K562 (cell line): ENCODE data around the gene PHF20. TPM values are rescaled to one million over a fixed set of nuclear protein-coding genes. Genes with fewer than 3 reads are reported as not detected.

Experiments used
- ATAC-seq: fragments of 200-7000 bp; cut with Tn5 transposase; 3 replicates; pipeline ENCODE4 v1.9.1; 2020; ENCODE audit warnings: moderate library complexity
- BruUV-seq: library from RNA; stranded (reverse); fragments of 400-500 nt; replicated peaks from 2 replicates; lab custom pipeline; 2021; lab: Mats Ljungman, UMichigan
- CTCF ChIA-PET: fragments of 300-600 bp; formaldehyde crosslinking; extraction: SDS; loops from one replicate; lab custom pipeline; 2021; ENCODE audit warnings: low intra/inter-chr PET ratio; lab: Yijun Ruan, JAX
- POLR2A ChIA-PET: fragments of 300-600, 350-650 bp; sonication (Branson Sonifier 250); formaldehyde crosslinking; extraction: SDS; loops from one replicate; lab custom pipeline; 2021; ENCODE audit warnings: antibody characterized with exemption, inconsistent platforms; lab: Yijun Ruan, JAX
- DNase-seq, 4 experiments: peaks; one replicate each; pipeline versions ENCODE4 v3.0.0 to v3.0.0-alpha.2; 2011 to 2018; ENCODE audit warnings: low spot score in 3 of 4, mixed read lengths in 3 of 4; ENCODE audit errors: extremely low read depth in 1 of 4
- FAIRE-seq: peaks from 2 replicates; lab custom pipeline; 2011; peaks lifted over from hg19 to GRCh38; lab: Jason Lieb, UNC
- H2AFZ ChIP-seq: 2 replicates; pipeline ENCODE4 v1.6.0; 2011; ENCODE audit warnings: low read depth, low read length, control low read depth, inconsistent platforms
- H3K27ac ChIP-seq: fragments of 200-600 bp; 3 replicates; pipeline ENCODE4 v1.8.0; 2011; ENCODE audit warnings: low read depth, mild to moderate bottlenecking, control low read depth, inconsistent platforms, low read length, moderate library complexity, mixed read lengths; ENCODE audit errors: extremely low read depth
- H3K27me3 ChIP-seq, 2 experiments: fragments of 300-600 bp in 1 of 2; 2 replicates in 1 of 2; 3 replicates in 1 of 2; pipeline versions ENCODE4 v1.6.0 to v1.8.0; 2011; ENCODE audit warnings: inconsistent platforms in 2 of 2, low read length in 2 of 2, mild to moderate bottlenecking in 1 of 2, mixed read lengths in 1 of 2, moderate library complexity in 1 of 2; ENCODE audit not compliant: control insufficient read depth in 2 of 2, insufficient read depth in 2 of 2
- H3K36me3 ChIP-seq: fragments of 300-600 bp; 3 replicates; pipeline ENCODE4 v1.8.0; 2011; ENCODE audit warnings: mild to moderate bottlenecking, low read length, inconsistent platforms; ENCODE audit not compliant: control insufficient read depth, insufficient read depth
- H3K4me1 ChIP-seq, 2 experiments: fragments of 200-600 bp in 1 of 2; replicated peaks in 1 of 2; 2 replicates in 1 of 2; 3 replicates in 1 of 2; pipeline versions ENCODE4 v1.5.1 to v1.8.0; 2011; ENCODE audit warnings: inconsistent platforms in 2 of 2, low read length in 2 of 2, mild to moderate bottlenecking in 1 of 2, mixed read lengths in 1 of 2, moderate library complexity in 1 of 2; ENCODE audit not compliant: control insufficient read depth in 2 of 2, insufficient read depth in 2 of 2
- H3K4me2 ChIP-seq: 2 replicates; pipeline ENCODE4 v1.6.1; 2011; ENCODE audit warnings: low read length, control low read depth, inconsistent platforms, mixed read lengths; ENCODE audit not compliant: insufficient read depth
- H3K4me3 ChIP-seq: fragments of 200-600 bp; sonication (generic), shearing (Covaris generic); 2 replicates; pipeline ENCODE4 v1.5.1; 2016; ENCODE audit warnings: control low read depth, inconsistent platforms
- H3K79me2 ChIP-seq: fragments of 200-600 bp; 3 replicates; pipeline ENCODE4 v1.8.0; 2011; ENCODE audit warnings: low read length, inconsistent platforms; ENCODE audit not compliant: control insufficient read depth, insufficient read depth
- H3K9ac ChIP-seq, 2 experiments: 2 replicates each; pipeline versions ENCODE4 v1.6.0 to v1.6.1; 2011; ENCODE audit warnings: low read depth in 2 of 2, low read length in 2 of 2, control low read depth in 1 of 2, inconsistent platforms in 1 of 2, mild to moderate bottlenecking in 1 of 2, mixed read lengths in 1 of 2; ENCODE audit not compliant: insufficient read depth in 1 of 2
- H3K9me1 ChIP-seq: one replicate; pipeline ENCODE4 v1.6.0; 2011; ENCODE audit warnings: inconsistent platforms, mild to moderate bottlenecking, low read length, moderate library complexity; ENCODE audit not compliant: control insufficient read depth, insufficient read depth
- H3K9me3 ChIP-seq: replicated peaks from 2 replicates; pipeline ENCODE4 v1.5.1; 2011; ENCODE audit warnings: low read depth, low read length, inconsistent platforms; ENCODE audit not compliant: control insufficient read depth, insufficient read depth
- H4K20me1 ChIP-seq: replicated peaks from 2 replicates; pipeline ENCODE4 v1.6.1; 2011; ENCODE audit warnings: low read length, inconsistent platforms, mixed read lengths; ENCODE audit not compliant: control insufficient read depth, insufficient read depth
- CEBPG ChIP-seq, 3 experiments: fragments of 200-800 bp in 1 of 3; sonication (Bioruptor generic) in 1 of 3; sonication (generic) in 1 of 3; formaldehyde crosslinking in 1 of 3; IDR thresholded peaks in 2 of 3; conservative IDR thresholded peaks in 1 of 3; 2 replicates each; pipeline versions ENCODE4 v1.6.1 to v1.8.0; 2016 to 2022; ENCODE audit warnings: missing compliant biosample characterization in 2 of 3, missing genetic modification characterization in 2 of 3, mild to moderate bottlenecking in 1 of 3, missing genetic modification reagents in 1 of 3
- CXXC5 ChIP-seq: fragments of 250-450 bp; sonication (Bioruptor Pico); IDR thresholded peaks from 2 replicates; pipeline ENCODE4 v1.8.0; 2022; ENCODE audit warnings: inconsistent platforms, mild to moderate bottlenecking, moderate library complexity
- LEF1 ChIP-seq: fragments of 450-650 bp; IDR thresholded peaks from 2 replicates; pipeline ENCODE4 v1.6.1; 2016; ENCODE audit warnings: mild to moderate bottlenecking
- MECOM ChIP-seq: fragments of 250-450 bp; sonication (Bioruptor Pico); IDR thresholded peaks from 2 replicates; pipeline ENCODE4 v1.8.0; 2022; ENCODE audit warnings: inconsistent platforms
- NFIC ChIP-seq: fragments of 450-650 bp; IDR thresholded peaks from 2 replicates; pipeline ENCODE4 v1.6.1; 2017; ENCODE audit warnings: mild to moderate bottlenecking, inconsistent platforms
- RAD51 ChIP-seq: fragments of 450-650 bp; IDR thresholded peaks from 2 replicates; pipeline ENCODE4 v1.7.1; 2016; ENCODE audit warnings: low read depth, mild to moderate bottlenecking, borderline replicate concordance
- RCOR1 ChIP-seq, 2 experiments: IDR thresholded peaks; 2 replicates each; pipeline ENCODE4 v1.6.1; 2012; ENCODE audit warnings: low read depth in 2 of 2, low read length in 2 of 2, borderline replicate concordance in 1 of 2, improper control_type of control experiment in 1 of 2
- SREBF2 ChIP-seq: sonication (generic); formaldehyde crosslinking; IDR thresholded peaks from 2 replicates; pipeline ENCODE4 v1.4.0; 2020; ENCODE audit warnings: mild to moderate bottlenecking, missing genetic modification reagents
- TCF3 ChIP-seq: sonication (generic); formaldehyde crosslinking; IDR thresholded peaks from 2 replicates; pipeline ENCODE4 v1.4.0; 2020; ENCODE audit warnings: mild to moderate bottlenecking, missing genetic modification reagents
- ZNF436 ChIP-seq: fragments of 250-450, 450-650 bp; sonication (Bioruptor Pico); formaldehyde crosslinking; IDR thresholded peaks from 2 replicates; pipeline ENCODE4 v1.7.0; 2020; ENCODE audit warnings: mild to moderate bottlenecking
- WGBS: fragments of 100-300 bp; shearing (Covaris generic); methylation state at CpG from one replicate; pipeline ENCODE4 v1.1.6; 2016; ENCODE audit warnings: low coverage, mixed read lengths; ENCODE audit not compliant: insufficient coverage; ENCODE audit errors: missing lambda C conversion rate; 5-methylcytosine and 5-hydroxymethylcytosine counted together
- in situ Hi-C: fragments of 300-500 bp; cut with MboI; formaldehyde crosslinking; loops from 4 replicates; pipeline ENCODE4 v1.15.0; 2018; ENCODE audit warnings: inconsistent platforms, mixed read lengths
- intact Hi-C: fragments of 100-400 bp; cut with micrococcal nuclease; formaldehyde crosslinking; loops from 2 replicates; pipeline ENCODE4 v1.14.2; 2022
- polyA plus RNA-seq, 8 experiments: library from polyadenylated mRNA; depleted of rRNA in 4 of 8; stranded (reverse) in 5 of 8; unstranded in 3 of 8; fragments of >200 nt; fragmentation: Nextera tagmentation in 2 of 8; fragmentation: Illumina TruSeq in 1 of 8; extraction: Ambion mirVana in 2 of 8; extraction: Trizol in 1 of 8; gene quantifications; 2 replicates each; pipeline versions ENCODE4 v1.2.1 to v1.2.3, GENCODE V29; 2011 to 2014; ENCODE audit warnings: inconsistent platforms in 1 of 8, missing spikeins in 1 of 8
- total RNA-seq, 7 experiments: library from RNA; depleted of rRNA in 6 of 7; stranded (reverse); fragments of >200 nt in 6 of 7; fragmentation: Illumina TruSeq in 2 of 7; extraction: Trizol in 2 of 7; gene quantifications; 2 replicates each; pipeline versions ENCODE4 v1.2.1 to v1.2.3, GENCODE V29; 2011 to 2021; ENCODE audit warnings: low replicate concordance in 1 of 7
- TF ChIP-seq, protein P1 (sequence below): sonication (generic); formaldehyde crosslinking; IDR thresholded peaks from 2 replicates; pipeline ENCODE4 v1.9.0; 2022; ENCODE audit warnings: mild to moderate bottlenecking, missing genetic modification reagents
- TF ChIP-seq, protein P2 (sequence below): fragments of 450-650 bp; IDR thresholded peaks from 2 replicates; pipeline ENCODE4 v1.6.1; 2018; ENCODE audit not compliant: partially characterized antibody
- TF ChIP-seq, protein P3 (sequence below): fragments of 250-450 bp; sonication (Bioruptor Pico); IDR thresholded peaks from 2 replicates; pipeline ENCODE4 v1.4.0; 2020

PHF20 gene
- total and polyA plus RNA-seq, 9 of the 15 experiments (the other 6 are each of a cell fraction or from before 2014, with no cell fraction given), result 49.9 to 196 (median 70.7) TPM

DNA sequence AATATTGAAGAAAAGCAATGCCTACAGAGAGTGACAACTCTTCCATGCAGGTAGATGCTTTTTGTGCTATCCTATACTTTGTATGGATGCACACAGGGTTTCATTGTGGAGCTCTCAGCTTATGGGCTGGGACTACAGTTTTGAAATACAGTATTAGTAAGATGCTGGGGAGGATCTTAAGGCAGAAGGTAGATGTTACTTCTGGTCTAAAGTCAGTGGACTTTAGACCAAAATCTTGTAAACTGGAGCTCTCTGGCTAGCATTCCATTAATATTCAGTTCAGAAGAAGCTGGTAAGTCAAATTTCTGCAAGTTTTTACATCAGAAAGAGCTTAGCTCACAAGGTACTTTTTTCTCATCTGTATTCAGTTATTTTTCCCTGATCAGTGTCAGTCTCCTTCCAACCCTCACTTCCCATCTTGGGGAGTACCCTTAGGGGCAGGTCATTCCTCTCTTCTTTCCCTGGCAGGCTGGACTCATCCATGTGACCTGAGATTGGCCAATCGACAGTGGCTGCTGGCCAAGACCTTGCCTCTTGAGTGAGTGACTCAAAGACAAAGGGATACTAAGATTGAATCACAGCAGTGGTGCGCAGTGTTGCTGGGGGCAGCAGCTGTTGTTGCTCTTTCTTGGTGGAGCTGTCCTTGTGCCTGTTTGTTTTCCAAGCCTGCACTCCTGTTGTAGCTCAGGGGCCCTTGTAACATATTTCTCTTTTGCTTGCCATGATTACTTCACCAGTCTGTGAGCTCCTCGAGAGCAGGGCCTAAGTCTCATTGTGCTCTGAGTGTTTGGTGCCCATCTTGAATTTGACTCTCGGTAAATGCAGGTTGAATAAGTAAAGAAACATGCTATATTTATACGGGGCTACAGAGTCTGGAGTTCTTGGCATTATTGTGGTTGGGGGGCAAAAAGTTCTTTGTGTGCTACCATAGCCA is 2.8 kb upstream of the PHF20 start:
- peak; percentile 51 to 69 (median 60) for DNase-seq
- in situ Hi-C loops (no loop called here), intact Hi-C loops (no loop called here)
- no TSS peak for BruUV-seq
- Histone ChIP-seq H3K4me3 (no peak overlapping the region), H3K9me3 (no peaks in the 10 kb centered on the region), H3K27ac (no peak overlapping the region), H3K4me2 (no peak overlapping the region), H3K4me1 (peaks cover 16 to 28% of the 10 kb centered on the region in 2 experiments), H4K20me1 (no peaks in the 10 kb centered on the region), H3K36me3 (no peaks in the 10 kb centered on the region), H3K9ac (no peak overlapping the region), H2AFZ (peak overlapping the region; percentile 98), H3K79me2 (peaks cover 19% of the 10 kb centered on the region), H3K27me3 (no peaks in the 10 kb centered on the region), H3K9me1 (no peaks in the 10 kb centered on the region)
- FAIRE-seq, result peak; percentile 56
- POLR2A ChIA-PET, result interaction anchor here (0.6 to 2.6 kb wide), 6 partner anchors 9 to 34 kb away, joined by 3 to 32 read pairs (median 4); partner anchors contain the start of gene RBM39
- 49% methylated on average over 5 of the region's 5 CpGs for WGBS
- ATAC-seq, result peak; percentile 16; the same call in 1 of the 3 replicates
- CTCF ChIA-PET, result no interaction called here
- no peak for TF ChIP-seq LEF1
- peak; percentile 48 for TF ChIP-seq NFIC
- TF ChIP-seq RAD51, result peak; percentile 71; the same call in 1 of the 2 replicates
- TF ChIP-seq SREBF2 (CRISPR knock-in tag), result no peak
- TF ChIP-seq, protein P1, sequence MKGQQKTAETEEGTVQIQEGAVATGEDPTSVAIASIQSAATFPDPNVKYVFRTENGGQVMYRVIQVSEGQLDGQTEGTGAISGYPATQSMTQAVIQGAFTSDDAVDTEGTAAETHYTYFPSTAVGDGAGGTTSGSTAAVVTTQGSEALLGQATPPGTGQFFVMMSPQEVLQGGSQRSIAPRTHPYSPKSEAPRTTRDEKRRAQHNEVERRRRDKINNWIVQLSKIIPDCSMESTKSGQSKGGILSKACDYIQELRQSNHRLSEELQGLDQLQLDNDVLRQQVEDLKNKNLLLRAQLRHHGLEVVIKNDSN (CRISPR knock-in tag), result peak; percentile 78
- TF ChIP-seq, protein P2, sequence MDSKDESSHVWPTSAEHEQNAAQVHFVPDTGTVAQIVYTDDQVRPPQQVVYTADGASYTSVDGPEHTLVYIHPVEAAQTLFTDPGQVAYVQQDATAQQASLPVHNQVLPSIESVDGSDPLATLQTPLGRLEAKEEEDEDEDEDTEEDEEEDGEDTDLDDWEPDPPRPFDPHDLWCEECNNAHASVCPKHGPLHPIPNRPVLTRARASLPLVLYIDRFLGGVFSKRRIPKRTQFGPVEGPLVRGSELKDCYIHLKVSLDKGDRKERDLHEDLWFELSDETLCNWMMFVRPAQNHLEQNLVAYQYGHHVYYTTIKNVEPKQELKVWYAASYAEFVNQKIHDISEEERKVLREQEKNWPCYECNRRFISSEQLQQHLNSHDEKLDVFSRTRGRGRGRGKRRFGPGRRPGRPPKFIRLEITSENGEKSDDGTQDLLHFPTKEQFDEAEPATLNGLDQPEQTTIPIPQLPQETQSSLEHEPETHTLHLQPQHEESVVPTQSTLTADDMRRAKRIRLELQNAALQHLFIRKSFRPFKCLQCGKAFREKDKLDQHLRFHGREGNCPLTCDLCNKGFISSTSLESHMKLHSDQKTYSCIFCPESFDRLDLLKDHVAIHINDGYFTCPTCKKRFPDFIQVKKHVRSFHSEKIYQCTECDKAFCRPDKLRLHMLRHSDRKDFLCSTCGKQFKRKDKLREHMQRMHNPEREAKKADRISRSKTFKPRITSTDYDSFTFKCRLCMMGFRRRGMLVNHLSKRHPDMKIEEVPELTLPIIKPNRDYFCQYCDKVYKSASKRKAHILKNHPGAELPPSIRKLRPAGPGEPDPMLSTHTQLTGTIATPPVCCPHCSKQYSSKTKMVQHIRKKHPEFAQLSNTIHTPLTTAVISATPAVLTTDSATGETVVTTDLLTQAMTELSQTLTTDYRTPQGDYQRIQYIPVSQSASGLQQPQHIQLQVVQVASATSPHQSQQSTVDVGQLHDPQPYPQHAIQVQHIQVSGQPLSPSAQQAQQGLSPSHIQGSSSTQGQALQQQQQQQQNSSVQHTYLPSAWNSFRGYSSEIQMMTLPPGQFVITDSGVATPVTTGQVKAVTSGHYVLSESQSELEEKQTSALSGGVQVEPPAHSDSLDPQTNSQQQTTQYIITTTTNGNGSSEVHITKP, result no peak
- TF ChIP-seq MECOM (CRISPR knock-in tag), result no peak
- no peak for TF ChIP-seq CXXC5 (CRISPR knock-in tag)
- TF ChIP-seq ZNF436 (CRISPR knock-in tag), result no peak
- TF ChIP-seq, protein P3, sequence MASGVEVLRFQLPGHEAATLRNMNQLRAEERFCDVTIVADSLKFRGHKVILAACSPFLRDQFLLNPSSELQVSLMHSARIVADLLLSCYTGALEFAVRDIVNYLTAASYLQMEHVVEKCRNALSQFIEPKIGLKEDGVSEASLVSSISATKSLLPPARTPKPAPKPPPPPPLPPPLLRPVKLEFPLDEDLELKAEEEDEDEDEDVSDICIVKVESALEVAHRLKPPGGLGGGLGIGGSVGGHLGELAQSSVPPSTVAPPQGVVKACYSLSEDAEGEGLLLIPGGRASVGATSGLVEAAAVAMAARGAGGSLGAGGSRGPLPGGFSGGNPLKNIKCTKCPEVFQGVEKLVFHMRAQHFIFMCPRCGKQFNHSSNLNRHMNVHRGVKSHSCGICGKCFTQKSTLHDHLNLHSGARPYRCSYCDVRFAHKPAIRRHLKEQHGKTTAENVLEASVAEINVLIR (CRISPR knock-in tag), result no peak
- 0 out of 2 replicates have a peak, but pooled peaks have one; percentile 44 for TF ChIP-seq CEBPG (CRISPR knock-in tag; IDR thresholded peaks at IDR 0.05)
- peak; percentile 87 to 91 for TF ChIP-seq CEBPG (tag; conservative IDR thresholded peaks at IDR 0.05 in 1 of 2, IDR thresholded peaks at IDR 0.05 in 1 of 2)
- peak in 1 of 2 experiments; percentile 81; a peak in 1 of 4 replicates for TF ChIP-seq RCOR1 (IDR thresholded peaks at IDR 0.05; ENCODE audit: borderline replicate concordance in 1 of 2, low read depth in 2 of 2, low read length in 2 of 2)
- no peak for TF ChIP-seq TCF3 (CRISPR knock-in tag)
